ENCODE measurements around the gene HIGD1B.

Gene HIGD1B

DNA sequence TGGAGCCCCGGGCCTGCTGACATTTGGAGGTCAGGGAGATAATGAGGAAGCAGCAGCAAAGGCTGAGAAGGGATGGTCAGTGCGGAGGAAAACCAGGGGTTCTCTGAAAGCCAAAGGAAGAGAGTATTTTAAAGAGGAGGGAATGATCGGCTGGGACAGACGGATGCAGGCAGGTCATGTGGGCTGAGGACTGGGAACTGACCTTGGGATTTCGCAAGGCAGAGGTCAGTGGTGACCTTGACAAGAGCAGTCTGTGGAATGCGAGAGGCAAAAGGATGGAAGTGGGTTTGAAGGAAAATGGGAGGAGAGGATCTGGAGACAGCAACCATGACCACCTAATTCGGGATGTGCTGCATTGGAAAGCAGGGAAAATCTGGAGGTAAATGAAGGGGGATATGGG lies 41.3 kb downstream of the HIGD1B start:
- no peak overlapping the region for H2AK5ac ChIP-seq (ENCODE audit: low read length, severe bottlenecking)
- H3K9me3 ChIP-seq (ENCODE audit: control insufficient read depth, low read length), result no peaks in the 10 kb centered on the region
- H3K23ac ChIP-seq (ENCODE audit: low read length in 2 of 2), result no peak overlapping the region
- peaks cover 3% of the 10 kb centered on the region for H3K4me1 ChIP-seq (ENCODE audit: control insufficient read depth, insufficient read depth, low read depth, low read length)
- H3K4me2 ChIP-seq (ENCODE audit: low read length, poor library complexity, severe bottlenecking), result no peak overlapping the region
- peaks cover 32 to 71% of the 10 kb centered on the region in 2 experiments for H3K36me3 ChIP-seq (ENCODE audit: control insufficient read depth in 1 of 2, insufficient read depth in 2 of 2, low read depth in 1 of 2, low read length in 2 of 2)
- no peak overlapping the region for H3K4ac ChIP-seq (ENCODE audit: low read depth in 1 of 2, low read length in 2 of 2)
- WGBS, result 86% methylated on average over 7 of the region's 7 CpGs
- H3K14ac ChIP-seq (ENCODE audit: low read length in 2 of 2), result no peak overlapping the region
- no peak for DNase-seq
- H3K27ac ChIP-seq (ENCODE audit: low read length, poor library complexity, severe bottlenecking), result no peak overlapping the region
- H3K18ac ChIP-seq (ENCODE audit: low read depth in 1 of 2, low read length in 2 of 2), result no peak overlapping the region
- no peak overlapping the region for H2BK12ac ChIP-seq (ENCODE audit: low read length in 2 of 2)
- no peak overlapping the region for H2AFZ ChIP-seq (ENCODE audit: low read depth, low read length)
- H3K9ac ChIP-seq (ENCODE audit: low read length), result no peak overlapping the region
- H4K91ac ChIP-seq (ENCODE audit: low read length), result no peak overlapping the region
- no peak overlapping the region for H2BK120ac ChIP-seq (ENCODE audit: low read depth, low read length)
- no peak overlapping the region for H2BK15ac ChIP-seq (ENCODE audit: low read depth, poor library complexity, severe bottlenecking)
- H3K79me1 ChIP-seq (replicated peaks; ENCODE audit: low read length, poor library complexity, severe bottlenecking), result peaks cover 23% of the 10 kb centered on the region
- no peak overlapping the region for H2BK5ac ChIP-seq (ENCODE audit: low read depth, low read length, poor library complexity, severe bottlenecking)
- H4K8ac ChIP-seq (ENCODE audit: low read length), result no peak overlapping the region
- no peaks in the 10 kb centered on the region for H3K27me3 ChIP-seq (ENCODE audit: control insufficient read depth in 1 of 2, insufficient read depth in 1 of 2, low read length in 2 of 2)
- no peak overlapping the region for H3K4me3 ChIP-seq (ENCODE audit: insufficient read depth in 1 of 2, low read depth in 1 of 2, low read length in 2 of 2)

DNA sequence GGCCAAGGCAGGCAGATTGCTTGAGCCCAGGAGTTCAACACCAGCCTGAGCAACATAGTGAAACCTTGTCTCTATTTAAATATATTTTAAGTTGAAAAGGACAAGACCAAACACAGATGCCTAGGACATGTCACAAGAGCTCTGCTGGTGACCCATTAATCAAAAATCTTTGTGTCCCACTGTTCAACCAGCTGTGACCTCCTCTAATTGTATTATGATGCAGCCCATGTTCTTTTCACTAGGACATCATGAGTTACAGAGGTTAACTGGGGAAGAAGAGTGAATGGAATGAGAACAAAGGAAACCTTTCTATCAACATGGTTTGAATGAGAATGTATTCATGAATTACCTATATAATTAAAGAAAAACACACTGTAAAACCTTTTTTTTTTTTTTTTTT lies 44.6 kb downstream of the HIGD1B start:
- Histone ChIP-seq H4K8ac (ENCODE audit: low read length) (no peak overlapping the region), H2AFZ (ENCODE audit: low read depth, low read length) (no peak overlapping the region), H3K27ac (ENCODE audit: low read length, poor library complexity, severe bottlenecking) (no peak overlapping the region), H3K4me2 (ENCODE audit: low read length, poor library complexity, severe bottlenecking) (no peak overlapping the region), H3K18ac (ENCODE audit: low read depth in 1 of 2, low read length in 2 of 2) (no peak overlapping the region), H2AK5ac (ENCODE audit: low read length, severe bottlenecking) (no peak overlapping the region), H3K4me3 (ENCODE audit: insufficient read depth in 1 of 2, low read depth in 1 of 2, low read length in 2 of 2) (no peak overlapping the region), H3K4ac (ENCODE audit: low read depth in 1 of 2, low read length in 2 of 2) (no peak overlapping the region), H2BK5ac (ENCODE audit: low read depth, low read length, poor library complexity, severe bottlenecking) (no peak overlapping the region), H3K36me3 (ENCODE audit: control insufficient read depth in 1 of 2, insufficient read depth in 2 of 2, low read depth in 1 of 2, low read length in 2 of 2) (peaks cover 16 to 55% of the 10 kb centered on the region in 2 experiments), H4K91ac (ENCODE audit: low read length) (no peak overlapping the region), H3K9ac (ENCODE audit: low read length) (no peak overlapping the region), H3K27me3 (ENCODE audit: control insufficient read depth in 1 of 2, insufficient read depth in 1 of 2, low read length in 2 of 2) (no peaks in the 10 kb centered on the region), H3K23ac (ENCODE audit: low read length in 2 of 2) (no peak overlapping the region), H2BK120ac (ENCODE audit: low read depth, low read length) (no peak overlapping the region), H3K14ac (ENCODE audit: low read length in 2 of 2) (no peak overlapping the region), H2BK15ac (ENCODE audit: low read depth, poor library complexity, severe bottlenecking) (no peak overlapping the region), H2BK12ac (ENCODE audit: low read length in 2 of 2) (no peak overlapping the region), H3K79me1 (replicated peaks; ENCODE audit: low read length, poor library complexity, severe bottlenecking) (peaks cover 23% of the 10 kb centered on the region), H3K4me1 (ENCODE audit: control insufficient read depth, insufficient read depth, low read depth, low read length) (peaks cover 3% of the 10 kb centered on the region), H3K9me3 (ENCODE audit: control insufficient read depth, low read length) (no peaks in the 10 kb centered on the region)
- no peak for DNase-seq

DNA sequence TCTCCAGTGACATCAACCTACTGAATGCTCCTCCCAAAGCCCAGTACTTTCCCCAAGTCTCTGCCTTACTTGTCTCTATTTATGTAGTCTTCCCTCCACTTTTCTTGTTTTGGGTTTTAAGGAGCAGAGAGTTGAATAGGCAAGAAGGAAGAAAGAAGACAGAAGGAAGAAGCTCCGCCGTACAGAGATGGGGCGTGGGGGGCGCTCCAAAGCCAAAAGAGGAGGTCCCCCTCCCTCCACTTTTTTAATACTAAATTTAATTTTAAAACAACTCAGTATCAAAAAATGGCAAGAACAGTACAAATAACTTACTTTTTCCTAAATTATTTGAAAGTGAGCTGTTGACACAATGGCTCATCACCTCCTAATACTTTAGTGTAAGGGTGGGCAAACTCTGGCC lies 47.0 kb downstream of the HIGD1B start:
- Histone ChIP-seq H3K4ac (ENCODE audit: low read depth in 1 of 2, low read length in 2 of 2) (no peak overlapping the region), H3K27me3 (ENCODE audit: control insufficient read depth in 1 of 2, insufficient read depth in 1 of 2, low read length in 2 of 2) (no peaks in the 10 kb centered on the region), H4K91ac (ENCODE audit: low read length) (no peak overlapping the region), H2BK12ac (ENCODE audit: low read length in 2 of 2) (no peak overlapping the region), H2AFZ (ENCODE audit: low read depth, low read length) (no peak overlapping the region), H2BK5ac (ENCODE audit: low read depth, low read length, poor library complexity, severe bottlenecking) (no peak overlapping the region), H3K14ac (ENCODE audit: low read length in 2 of 2) (no peak overlapping the region), H2AK5ac (ENCODE audit: low read length, severe bottlenecking) (no peak overlapping the region), H2BK15ac (ENCODE audit: low read depth, poor library complexity, severe bottlenecking) (no peak overlapping the region), H3K23ac (ENCODE audit: low read length in 2 of 2) (no peak overlapping the region), H3K18ac (ENCODE audit: low read depth in 1 of 2, low read length in 2 of 2) (no peak overlapping the region), H3K36me3 (ENCODE audit: control insufficient read depth in 1 of 2, insufficient read depth in 2 of 2, low read depth in 1 of 2, low read length in 2 of 2) (peaks cover 10 to 45% of the 10 kb centered on the region in 2 experiments), H3K4me1 (ENCODE audit: control insufficient read depth, insufficient read depth, low read depth, low read length) (peaks cover 7% of the 10 kb centered on the region), H3K9ac (ENCODE audit: low read length) (no peak overlapping the region), H3K4me3 (ENCODE audit: insufficient read depth in 1 of 2, low read depth in 1 of 2, low read length in 2 of 2) (no peak overlapping the region), H3K9me3 (ENCODE audit: control insufficient read depth, low read length) (no peaks in the 10 kb centered on the region), H3K79me1 (replicated peaks; ENCODE audit: low read length, poor library complexity, severe bottlenecking) (peaks cover 11% of the 10 kb centered on the region), H3K4me2 (ENCODE audit: low read length, poor library complexity, severe bottlenecking) (no peak overlapping the region), H3K27ac (ENCODE audit: low read length, poor library complexity, severe bottlenecking) (no peak overlapping the region), H4K8ac (ENCODE audit: low read length) (no peak overlapping the region), H2BK120ac (ENCODE audit: low read depth, low read length) (no peak overlapping the region)
- no peak for DNase-seq
- 90% methylated on average over 2 of the region's 4 CpGs for WGBS

DNA sequence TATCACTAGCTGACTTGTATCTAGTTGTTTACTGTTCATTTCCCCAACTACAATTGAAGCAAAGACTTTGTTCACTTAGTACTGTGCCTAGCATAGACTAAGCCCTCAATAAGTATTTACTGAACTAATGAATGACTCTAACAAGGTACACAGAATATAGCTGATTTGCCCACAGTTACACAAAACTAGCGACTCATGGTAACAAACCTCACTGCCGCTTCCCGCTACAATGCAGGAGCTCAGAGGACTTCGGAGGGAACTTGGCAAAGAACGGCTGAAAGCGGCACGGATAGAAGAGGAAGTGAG lies 51.0 kb downstream of the HIGD1B start:
- no peak overlapping the region for H2AK5ac ChIP-seq (ENCODE audit: low read length, severe bottlenecking)
- H3K9me3 ChIP-seq (ENCODE audit: control insufficient read depth, low read length), result no peaks in the 10 kb centered on the region
- no peak overlapping the region for H4K91ac ChIP-seq (ENCODE audit: low read length)
- H2BK5ac ChIP-seq (ENCODE audit: low read depth, low read length, poor library complexity, severe bottlenecking), result no peak overlapping the region
- H2BK120ac ChIP-seq (ENCODE audit: low read depth, low read length), result no peak overlapping the region
- no peak overlapping the region for H2AFZ ChIP-seq (ENCODE audit: low read depth, low read length)
- peak overlapping the region; percentile 93 for H3K27ac ChIP-seq (ENCODE audit: low read length, poor library complexity, severe bottlenecking)
- H3K4me2 ChIP-seq (ENCODE audit: low read length, poor library complexity, severe bottlenecking), result peak overlapping the region; percentile 64
- no peak for DNase-seq
- peak overlapping the region in 1 of 2 experiments; percentile 16 for H3K18ac ChIP-seq (ENCODE audit: low read depth in 1 of 2, low read length in 2 of 2)
- H3K36me3 ChIP-seq (ENCODE audit: control insufficient read depth in 1 of 2, insufficient read depth in 2 of 2, low read depth in 1 of 2, low read length in 2 of 2), result peaks cover 7 to 18% of the 10 kb centered on the region in 2 experiments
- WGBS, result 0% methylated on average over 7 of the region's 7 CpGs
- peak overlapping the region; percentile 80 to 94 for H3K4me3 ChIP-seq (ENCODE audit: insufficient read depth in 1 of 2, low read depth in 1 of 2, low read length in 2 of 2)
- H4K8ac ChIP-seq (ENCODE audit: low read length), result peak overlapping the region; percentile 54
- peak overlapping the region; percentile 98 for H3K9ac ChIP-seq (ENCODE audit: low read length)
- no peak overlapping the region for H2BK15ac ChIP-seq (ENCODE audit: low read depth, poor library complexity, severe bottlenecking)
- H3K79me1 ChIP-seq (replicated peaks; ENCODE audit: low read length, poor library complexity, severe bottlenecking), result peaks cover 9% of the 10 kb centered on the region
- H3K23ac ChIP-seq (ENCODE audit: low read length in 2 of 2), result peak overlapping the region in 1 of 2 experiments; percentile 53
- peaks cover 28% of the 10 kb centered on the region for H3K4me1 ChIP-seq (ENCODE audit: control insufficient read depth, insufficient read depth, low read depth, low read length)
- peak overlapping the region in 1 of 2 experiments; percentile 73 for H3K14ac ChIP-seq (ENCODE audit: low read length in 2 of 2)
- H3K27me3 ChIP-seq (ENCODE audit: control insufficient read depth in 1 of 2, insufficient read depth in 1 of 2, low read length in 2 of 2), result no peaks in the 10 kb centered on the region
- peak overlapping the region in 1 of 2 experiments; percentile 60 for H3K4ac ChIP-seq (ENCODE audit: low read depth in 1 of 2, low read length in 2 of 2)
- no peak overlapping the region for H2BK12ac ChIP-seq (ENCODE audit: low read length in 2 of 2)

Data from mesenchymal stem cell (in vitro differentiated cells and primary cell).